H9 (cell line): Measurements from ENCODE around the gene UBE2G1. TPM values are rescaled to one million over a fixed set of nuclear protein-coding genes. Genes with fewer than 3 reads are reported as not detected.

Experiments
- DNase-seq: peaks from one replicate; pipeline ENCODE4 v3.0.0-alpha.2; 2017
- H2AFZ ChIP-seq: one replicate; pipeline ENCODE4 v1.6.1; 2013; ENCODE audit warnings: mild to moderate bottlenecking, low read length, control low read depth, moderate library complexity
- H2AK5ac ChIP-seq: 2 replicates; pipeline ENCODE4 v1.6.1; 2013; ENCODE audit warnings: low read length, control low read depth, mixed read lengths; ENCODE audit not compliant: insufficient read length
- H2BK120ac ChIP-seq: one replicate; pipeline ENCODE4 v1.6.1; 2013; ENCODE audit warnings: low read depth, mild to moderate bottlenecking, low read length, control low read depth, inconsistent platforms; ENCODE audit not compliant: poor library complexity, severe bottlenecking
- H2BK12ac ChIP-seq: 2 replicates; pipeline ENCODE4 v1.6.1; 2013; ENCODE audit warnings: low read length, control low read depth, mixed read lengths, low read depth; ENCODE audit not compliant: insufficient read length
- H2BK15ac ChIP-seq: 2 replicates; pipeline ENCODE4 v1.6.1; 2013; ENCODE audit warnings: low read depth, low read length, control low read depth
- H2BK20ac ChIP-seq: one replicate; pipeline ENCODE4 v1.6.1; 2013; ENCODE audit warnings: low read depth, mild to moderate bottlenecking, low read length, control low read depth, inconsistent platforms; ENCODE audit not compliant: poor library complexity, severe bottlenecking
- H2BK5ac ChIP-seq: 2 replicates; pipeline ENCODE4 v1.6.1; 2013; ENCODE audit warnings: low read length, control low read depth, mixed read lengths; ENCODE audit not compliant: insufficient read length
- H3K14ac ChIP-seq: 2 replicates; pipeline ENCODE4 v1.6.1; 2013; ENCODE audit warnings: low read length, control low read depth; ENCODE audit not compliant: insufficient read depth
- H3K18ac ChIP-seq: 2 replicates; pipeline ENCODE4 v1.6.1; 2013; ENCODE audit warnings: low read depth, mild to moderate bottlenecking, mixed read lengths, low read length, control low read depth; ENCODE audit not compliant: insufficient read length
- H3K23ac ChIP-seq: 2 replicates; pipeline ENCODE4 v1.6.1; 2013; ENCODE audit warnings: low read length, control low read depth, mixed read lengths, low read depth; ENCODE audit not compliant: insufficient read length
- H3K23me2 ChIP-seq: 2 replicates; pipeline ENCODE4 v1.6.1; 2013; ENCODE audit warnings: low read depth, mild to moderate bottlenecking, mixed read lengths, low read length, control low read depth; ENCODE audit not compliant: insufficient read length, poor library complexity, severe bottlenecking
- H3K27ac ChIP-seq: 2 replicates; pipeline ENCODE4 v1.5.1; 2013; ENCODE audit warnings: low read length, control low read depth, mixed read lengths, low read depth; ENCODE audit not compliant: insufficient read length
- H3K27me3 ChIP-seq: 2 replicates; pipeline ENCODE4 v1.6.1; 2013; ENCODE audit warnings: low read length, control low read depth, inconsistent platforms; ENCODE audit not compliant: insufficient read depth
- H3K4ac ChIP-seq: 2 replicates; pipeline ENCODE4 v1.6.1; 2013; ENCODE audit warnings: low read depth, mild to moderate bottlenecking, control low read depth, inconsistent platforms, low read length, moderate library complexity
- H3K4me1 ChIP-seq: 2 replicates; pipeline ENCODE4 v1.6.1; 2013; ENCODE audit warnings: low read length, control low read depth, inconsistent platforms; ENCODE audit not compliant: insufficient read depth
- H3K4me2 ChIP-seq: 2 replicates; pipeline ENCODE4 v1.6.1; 2013; ENCODE audit warnings: low read length, control low read depth, mixed read lengths; ENCODE audit not compliant: insufficient read length, insufficient read depth
- H3K56ac ChIP-seq: 2 replicates; pipeline ENCODE4 v1.6.1; 2013; ENCODE audit warnings: low read depth, mild to moderate bottlenecking, mixed read lengths, low read length, control low read depth; ENCODE audit not compliant: insufficient read length
- H3K79me1 ChIP-seq: 2 replicates; pipeline ENCODE4 v1.6.1; 2013; ENCODE audit warnings: low read depth, mild to moderate bottlenecking, moderate library complexity, low read length, control low read depth, inconsistent platforms; ENCODE audit not compliant: insufficient read depth, poor library complexity, severe bottlenecking
- H3K79me2 ChIP-seq: 2 replicates; pipeline ENCODE4 v1.6.1; 2013; ENCODE audit warnings: low read length, control low read depth, inconsistent platforms; ENCODE audit not compliant: insufficient read depth
- H3K9ac ChIP-seq: 2 replicates; pipeline ENCODE4 v1.6.1; 2013; ENCODE audit warnings: low read length, control low read depth, mixed read lengths; ENCODE audit not compliant: insufficient read length; ENCODE audit errors: extremely low read depth
- H3K9me3 ChIP-seq: one replicate; pipeline ENCODE4 v1.6.1; 2013; ENCODE audit warnings: low read depth, low read length, inconsistent platforms; ENCODE audit not compliant: control insufficient read depth
- H3T11ph ChIP-seq: one replicate; pipeline ENCODE4 v1.6.1; 2013; ENCODE audit warnings: mild to moderate bottlenecking, low read length, control low read depth, inconsistent platforms
- H4K20me1 ChIP-seq: one replicate; pipeline ENCODE4 v1.6.1; 2013; ENCODE audit not compliant: control insufficient read depth, insufficient read length, insufficient read depth
- H4K5ac ChIP-seq: 2 replicates; pipeline ENCODE4 v1.6.1; 2013; ENCODE audit warnings: low read depth, mild to moderate bottlenecking, mixed read lengths, low read length, control low read depth; ENCODE audit not compliant: insufficient read length
- H4K8ac ChIP-seq: replicated peaks from 2 replicates; pipeline ENCODE4 v1.6.1; 2013; ENCODE audit warnings: low read length, control low read depth, mixed read lengths, low read depth; ENCODE audit not compliant: insufficient read length
- H4K91ac ChIP-seq: 2 replicates; pipeline ENCODE4 v1.6.1; 2013; ENCODE audit warnings: low read depth, mild to moderate bottlenecking, moderate library complexity, mixed read lengths, low read length, control low read depth; ENCODE audit not compliant: insufficient read length
- H3K27ac Mint-ChIP-seq, 3 experiments: 2 replicates in 2 of 3; 3 replicates in 1 of 3; pipeline ENCODE4 v1.8.0; 2020 to 2021; ENCODE audit warnings: mixed read lengths in 3 of 3, mild to moderate bottlenecking in 1 of 3, moderate library complexity in 1 of 3
- H3K27me3 Mint-ChIP-seq: 2 replicates; pipeline ENCODE4 v1.8.0; 2021; ENCODE audit warnings: low read depth, mild to moderate bottlenecking, moderate library complexity, mixed read lengths
- H3K36me3 Mint-ChIP-seq, 3 experiments: 2 replicates in 2 of 3; 3 replicates in 1 of 3; pipeline ENCODE4 v1.8.0; 2020 to 2021; ENCODE audit warnings: low read depth in 3 of 3, mixed read lengths in 3 of 3; ENCODE audit not compliant: insufficient read depth in 1 of 3
- H3K4me1 Mint-ChIP-seq, 2 experiments: 2 replicates each; pipeline ENCODE4 v1.8.0; 2020; ENCODE audit warnings: mixed read lengths in 2 of 2
- H3K4me3 Mint-ChIP-seq, 2 experiments: 2 replicates in 1 of 2; 3 replicates in 1 of 2; pipeline ENCODE4 v1.8.0; 2020 to 2021; ENCODE audit warnings: mild to moderate bottlenecking in 2 of 2, mixed read lengths in 2 of 2, moderate library complexity in 1 of 2
- H3K9me3 Mint-ChIP-seq, 2 experiments: 2 replicates in 1 of 2; 3 replicates in 1 of 2; pipeline ENCODE4 v1.8.0; 2020; ENCODE audit warnings: mild to moderate bottlenecking in 2 of 2, mixed read lengths in 2 of 2, moderate library complexity in 1 of 2
- CTCF ChIP-seq: fragments of 200-600 bp; sonication (generic); conservative IDR thresholded peaks from 3 replicates; pipeline ENCODE4 v1.8.0; 2021; ENCODE audit warnings: antibody characterized with exemption, mild to moderate bottlenecking
- WGBS: extraction: QIAGEN DNeasy Blood & Tissue Kit; methylation state at CpG from one replicate; pipeline ENCODE4 v1.1.7; 2013; ENCODE audit warnings: missing lambda C conversion rate, low lambda C conversion rate, mixed read lengths; ENCODE audit not compliant: insufficient read length; ENCODE audit errors: extremely low coverage; 5-methylcytosine and 5-hydroxymethylcytosine counted together
- total RNA-seq: library from RNA; stranded (reverse); gene quantifications from 2 replicates; pipeline ENCODE4 v1.2.1, GENCODE V29; 2021

The UBE2G1 gene
- total RNA-seq, 1 experiment from 2014 or later, result 188 TPM

GRCh38 chr17:4258867-4259266 is 107.6 kb downstream of the UBE2G1 start:
- Histone ChIP-seq H3K4ac (no peak overlapping the region), H3K23me2 (peaks cover 6% of the 10 kb centered on the region), H3K27ac (no peak overlapping the region), H3K27me3 (no peaks in the 10 kb centered on the region), H4K20me1 (no peaks in the 10 kb centered on the region), H4K91ac (no peak overlapping the region), H4K8ac (no peak overlapping the region), H2AFZ (no peak overlapping the region), H4K5ac (no peak overlapping the region), H3K4me2 (no peak overlapping the region), H2BK120ac (no peak overlapping the region), H3K79me2 (peaks cover 31% of the 10 kb centered on the region; the same call in 1 of the 2 replicates), H3K79me1 (peaks cover 6% of the 10 kb centered on the region), H2BK12ac (no peak overlapping the region), H3K14ac (no peak overlapping the region), H2BK15ac (no peak overlapping the region), H3K9me3 (no peaks in the 10 kb centered on the region), H3K23ac (no peak overlapping the region), H3T11ph (no peak overlapping the region), H3K4me1 (no peaks in the 10 kb centered on the region; the same call in 1 of the 2 replicates), H2AK5ac (no peak overlapping the region), H2BK20ac (no peak overlapping the region), H3K18ac (no peak overlapping the region), H2BK5ac (no peak overlapping the region), H3K9ac (no peak overlapping the region), H3K56ac (no peak overlapping the region)
- Mint-ChIP-seq H3K4me3 (no peak overlapping the region), H3K27ac (no peak overlapping the region), H3K9me3 (peaks cover 9 to 16% of the 10 kb centered on the region in 2 experiments), H3K4me1 (peaks cover 17% of the 10 kb centered on the region in 2 experiments), H3K36me3 (peaks cover 24 to 33% (median 32%) of the 10 kb centered on the region in 3 experiments), H3K27me3 (no peaks in the 10 kb centered on the region)
- TF ChIP-seq CTCF, result no peak
- WGBS, result no CpG with 5 or more reads among the region's 3 CpGs
- DNase-seq, result no peak
